Upper lobe of left lung (tissue), 4 donors: ENCODE results near the gene ELOVL3.

Experiments used
- CTCF ChIP-seq, 6 experiments: fragments of 450-650 bp in 4 of 6; fragments of 200-600 bp in 2 of 6; sonication (generic) in 2 of 6; IDR thresholded peaks; one replicate each; pipeline ENCODE4 v1.5.1; 2016 to 2019; ENCODE audit warnings: antibody characterized with exemption in 6 of 6
- POLR2A ChIP-seq, 4 donors: fragments of 450-650 bp; IDR thresholded peaks; one replicate each; pipeline ENCODE4 v1.5.1; 2016 to 2017; ENCODE audit warnings: antibody characterized with exemption in 4 of 4, mild to moderate bottlenecking in 2 of 4
- POLR2AphosphoS5 ChIP-seq, 2 donors: sonication (generic); formaldehyde crosslinking; IDR thresholded peaks; one replicate each; pipeline ENCODE4 v1.5.1; 2017; ENCODE audit warnings: antibody characterized with exemption in 2 of 2

GRCh38 chr10:102227050-102227449 is 951 bp downstream of the ELOVL3 start:
- TF ChIP-seq CTCF (IDR thresholded peaks at IDR 0.05) (no peak), POLR2A (IDR thresholded peaks at IDR 0.05) (no peak), POLR2AphosphoS5 (IDR thresholded peaks at IDR 0.05) (peak in 1 of 2 donors; percentile 56)
